Natural killer cell (primary cell): ENCODE data around the gene P2RY12. TPM values are rescaled to one million over a fixed set of nuclear protein-coding genes. Genes with fewer than 3 reads are reported as not detected.

Experiments
- ATAC-seq, 3 donors: fragments of 150-1000 bp in 2 of 3; fragments of 200-7000 bp in 1 of 3; cut with Tn5 transposase; 1 replicate in 1 of 3; 2 replicates in 2 of 3; pipeline ENCODE4 v1.10.0; 2021; ENCODE audit warnings: mild to moderate bottlenecking in 2 of 3, moderate library complexity in 2 of 3
- DNase-seq, 2 donors: peaks; one replicate each; pipeline versions ENCODE4 v3.0.0 to v3.0.0-alpha.2; 2013 to 2021; ENCODE audit warnings: mixed read lengths in 1 of 2
- H3K27ac ChIP-seq: one replicate; pipeline ENCODE4 v1.5.1; 2013; ENCODE audit warnings: mild to moderate bottlenecking, low read length
- H3K27me3 ChIP-seq: one replicate; pipeline ENCODE4 v1.6.1; 2013; ENCODE audit warnings: low read length; ENCODE audit not compliant: control insufficient read depth, insufficient read depth
- H3K36me3 ChIP-seq: one replicate; pipeline ENCODE4 v1.6.1; 2013; ENCODE audit warnings: low read length; ENCODE audit not compliant: control insufficient read depth, insufficient read depth
- H3K4me1 ChIP-seq: one replicate; pipeline ENCODE4 v1.6.1; 2013; ENCODE audit warnings: low read length; ENCODE audit not compliant: control insufficient read depth, insufficient read depth
- H3K4me3 ChIP-seq: one replicate; pipeline ENCODE4 v1.5.1; 2013; ENCODE audit warnings: low read length
- H3K9me3 ChIP-seq: one replicate; pipeline ENCODE4 v1.6.1; 2013; ENCODE audit warnings: low read length; ENCODE audit not compliant: control insufficient read depth, insufficient read depth
- H3K27ac Mint-ChIP-seq, 2 donors: one replicate each; pipeline ENCODE4 v1.8.0; 2022; ENCODE audit warnings: mild to moderate bottlenecking in 2 of 2, mixed read lengths in 2 of 2, moderate library complexity in 1 of 2
- H3K27me3 Mint-ChIP-seq, 2 donors: one replicate each; pipeline ENCODE4 v1.8.0; 2022; ENCODE audit warnings: low read depth in 2 of 2, mixed read lengths in 2 of 2
- H3K36me3 Mint-ChIP-seq: one replicate; pipeline ENCODE4 v1.8.0; 2022; ENCODE audit warnings: mixed read lengths
- H3K4me1 Mint-ChIP-seq, 2 donors: one replicate each; pipeline ENCODE4 v1.8.0; 2022; ENCODE audit warnings: mixed read lengths in 2 of 2
- H3K4me3 Mint-ChIP-seq: one replicate; pipeline ENCODE4 v1.8.0; 2022; ENCODE audit warnings: mild to moderate bottlenecking, moderate library complexity, mixed read lengths
- H3K9me3 Mint-ChIP-seq, 2 donors: one replicate each; pipeline ENCODE4 v1.8.0; 2022; ENCODE audit warnings: mixed read lengths in 2 of 2
- CTCF ChIP-seq: fragments of 200-600 bp; IDR thresholded peaks from one replicate; pipeline ENCODE4 v1.8.0; 2022; ENCODE audit warnings: antibody characterized with exemption
- WGBS: methylation state at CpG from one replicate; pipeline ENCODE4 v1.1.7; 2013; ENCODE audit warnings: missing lambda C conversion rate; ENCODE audit not compliant: insufficient coverage; 5-methylcytosine and 5-hydroxymethylcytosine counted together
- intact Hi-C: fragments of 100-400 bp; cut with micrococcal nuclease; formaldehyde crosslinking; loops from one replicate; pipeline ENCODE4 v1.14.2; 2022
- total RNA-seq, 4 donors: library from RNA; stranded (reverse); fragments of 120-200 nt in 1 of 4; gene quantifications; one replicate each; pipeline versions ENCODE4 v1.2.3 to v1.2.4, GENCODE V29; 2013 to 2022

The P2RY12 gene
- total RNA-seq, 3 donors from 2014 or later (not counting 1 experiment from before 2014, with no cell fraction given): 0.52 to 1.6 (median 1.3) TPM

DNA sequence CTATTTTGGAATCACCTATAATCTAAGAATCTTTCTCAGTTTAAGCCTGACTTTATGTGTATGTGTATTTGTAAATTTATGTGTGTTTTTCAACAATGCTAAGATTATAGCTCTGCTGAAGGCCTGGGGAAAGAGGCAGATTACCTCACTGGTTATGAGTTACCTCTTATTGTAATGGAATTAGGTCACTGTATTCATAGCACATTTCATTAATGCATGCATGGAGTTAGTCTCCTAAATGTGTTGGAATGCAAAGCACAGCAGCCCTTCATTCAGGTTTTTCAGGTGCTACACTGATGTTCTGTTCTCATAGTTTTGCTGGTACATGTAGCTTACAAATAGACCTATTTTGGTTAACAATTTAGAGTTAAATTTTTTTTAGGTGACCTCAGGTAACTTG is 77.4 kb downstream of the P2RY12 start:
- intact Hi-C loops: no loop called here
- Histone ChIP-seq H3K9me3 (no peaks in the 10 kb centered on the region), H3K27me3 (no peaks in the 10 kb centered on the region), H3K27ac (no peak overlapping the region), H3K36me3 (no peaks in the 10 kb centered on the region), H3K4me1 (peaks cover 20% of the 10 kb centered on the region), H3K4me3 (no peak overlapping the region)
- Mint-ChIP-seq H3K4me1 (peaks cover 31 to 37% of the 10 kb centered on the region in 2 donors), H3K36me3 (no peaks in the 10 kb centered on the region), H3K27me3 (no peaks in the 10 kb centered on the region), H3K9me3 (no peaks in the 10 kb centered on the region), H3K27ac (peak overlapping the region in 1 of 2 donors; percentile 30), H3K4me3 (no peak overlapping the region)
- DNase-seq: no peak
- no peak for ATAC-seq
- TF ChIP-seq CTCF: no peak

DNA sequence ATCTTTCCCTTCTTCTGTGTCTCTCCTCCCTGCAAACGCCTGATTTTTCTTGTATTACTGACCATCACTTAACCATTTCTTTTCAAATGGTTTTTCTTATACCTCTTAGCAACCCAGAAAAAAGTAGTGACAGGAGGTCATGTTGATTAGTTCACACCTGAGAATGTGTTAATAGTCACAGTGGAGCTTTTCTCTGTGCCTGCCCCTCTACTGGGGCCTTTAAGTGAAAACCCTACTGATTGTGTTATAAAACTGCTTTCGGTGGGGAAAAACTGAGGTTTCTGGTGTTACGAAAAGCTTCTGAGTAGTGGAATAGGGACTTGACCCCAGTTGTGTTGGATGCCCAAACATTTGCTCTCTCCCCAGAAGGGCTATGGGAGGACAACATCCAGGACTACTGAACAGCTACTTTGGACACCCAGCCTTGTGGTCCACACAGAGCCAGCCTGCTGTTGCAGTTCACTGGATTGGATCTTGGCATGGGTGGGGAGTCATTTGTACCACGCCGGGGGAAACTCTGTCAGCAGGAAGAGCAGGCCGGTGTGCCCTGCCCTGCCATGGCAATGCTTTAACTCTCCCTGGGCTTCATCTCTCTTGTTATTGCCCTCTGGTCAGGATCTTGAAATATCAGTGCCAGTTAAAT is 78.3 kb downstream of the P2RY12 start:
- H3K27ac ChIP-seq: no peak overlapping the region
- no peak for TF ChIP-seq CTCF
- WGBS: 61% methylated on average over 6 of the region's 6 CpGs
- ATAC-seq (peak; percentile 52 to 79 (median 61)), DNase-seq (no peak)
- H3K4me3 ChIP-seq: no peak overlapping the region
- H3K36me3 ChIP-seq: no peaks in the 10 kb centered on the region
- no peaks in the 10 kb centered on the region for H3K27me3 Mint-ChIP-seq
- H3K4me3 Mint-ChIP-seq: peak overlapping the region; percentile 65
- intact Hi-C loops: no loop called here
- no peaks in the 10 kb centered on the region for H3K27me3 ChIP-seq
- H3K4me1 ChIP-seq: peaks cover 20% of the 10 kb centered on the region
- H3K9me3 ChIP-seq: no peaks in the 10 kb centered on the region
- H3K27ac Mint-ChIP-seq: peak overlapping the region; percentile 20 to 30
- peaks cover 31 to 37% of the 10 kb centered on the region in 2 donors for H3K4me1 Mint-ChIP-seq
- H3K36me3 Mint-ChIP-seq: no peaks in the 10 kb centered on the region
- H3K9me3 Mint-ChIP-seq: no peaks in the 10 kb centered on the region

GRCh38 chr3:151305775-151306151 is 78.8 kb downstream of the P2RY12 start:
- Mint-ChIP-seq H3K27me3 (no peaks in the 10 kb centered on the region), H3K4me3 (peak overlapping the region; percentile 65), H3K27ac (peak overlapping the region; percentile 20 to 30), H3K36me3 (no peaks in the 10 kb centered on the region), H3K4me1 (peaks cover 31 to 37% of the 10 kb centered on the region in 2 donors), H3K9me3 (no peaks in the 10 kb centered on the region)
- Histone ChIP-seq H3K9me3 (no peaks in the 10 kb centered on the region), H3K4me3 (no peak overlapping the region), H3K36me3 (no peaks in the 10 kb centered on the region), H3K4me1 (peaks cover 20% of the 10 kb centered on the region), H3K27ac (no peak overlapping the region), H3K27me3 (no peaks in the 10 kb centered on the region)
- intact Hi-C loops: no loop called here
- no peak for TF ChIP-seq CTCF
- DNase-seq: no peak
- ATAC-seq: peak in 1 of 3 donors; percentile 6
- 89% methylated on average over 4 of the region's 4 CpGs for WGBS
